Measurements from ENCODE around the gene PLCB2.

Gene PLCB2

GRCh38 chr15:40325188-40325587, 17.5 kb upstream of the PLCB2 start:
- no peak for TF ChIP-seq CTCF (IDR thresholded peaks at IDR 0.05; ENCODE audit: insufficient read depth, low read depth, low read length, missing control alignments)
- H3K4me3 ChIP-seq (ENCODE audit: low read length) = peak overlapping the region; percentile 53
- no peak for DNase-seq (ENCODE audit: low read depth)

- H3K4me3 ChIP-seq (ENCODE audit: low read length) = peak overlapping the region; percentile 53
- DNase-seq (ENCODE audit: low read depth) = no peak
- no peak for TF ChIP-seq CTCF (IDR thresholded peaks at IDR 0.05; ENCODE audit: insufficient read depth, low read depth, low read length, missing control alignments)
Observed at GRCh38 chr15:40323953-40324937, 16.5 kb upstream of the PLCB2 start.

GRCh38 chr15:40323239-40323952, 15.7 kb upstream of the PLCB2 start, which contains the start of gene INAFM2:
Gene INAFM2 (plus strand): TSS chr15:40323692. CDS start chr15:40324056, 364 bp downstream.
- peak; percentile 87 for DNase-seq (ENCODE audit: low read depth)
- TF ChIP-seq CTCF (IDR thresholded peaks at IDR 0.05; ENCODE audit: insufficient read depth, low read depth, low read length, missing control alignments) = peak; percentile 24
- peak within 1 kb of the TSS; percentile 53 for H3K4me3 ChIP-seq (ENCODE audit: low read length)

- H3K4me3 ChIP-seq (ENCODE audit: low read length) = peak overlapping the region; percentile 47
- no peak for DNase-seq (ENCODE audit: low read depth)
- TF ChIP-seq CTCF (IDR thresholded peaks at IDR 0.05; ENCODE audit: insufficient read depth, low read depth, low read length, missing control alignments) = no peak
Observed at GRCh38 chr15:40322531-40323238, 14.9 kb upstream of the PLCB2 start.

- peak; percentile 89 for TF ChIP-seq CTCF (IDR thresholded peaks at IDR 0.05; ENCODE audit: insufficient read depth, low read depth, low read length, missing control alignments)
- H3K4me3 ChIP-seq (ENCODE audit: low read length) = no peak overlapping the region
- DNase-seq (ENCODE audit: low read depth) = peak; percentile 67
Observed at GRCh38 chr15:40320931-40321371, 13.2 kb upstream of the PLCB2 start.

GRCh38 chr15:40320409-40320808, 12.7 kb upstream of the PLCB2 start:
- no peak for DNase-seq (ENCODE audit: low read depth)
- H3K4me3 ChIP-seq (ENCODE audit: low read length) = no peak overlapping the region
- TF ChIP-seq CTCF (IDR thresholded peaks at IDR 0.05; ENCODE audit: insufficient read depth, low read depth, low read length, missing control alignments) = no peak
